Cerebellar nuclear complex (tissue), 1 donor: Measurements from ENCODE around the gene MRPL19.

ENCODE experiments used
- DNase-seq, 2 experiments: peaks; one replicate each; lab custom pipeline; 2025; lab: John Stamatoyannopoulos, UW

Gene MRPL19

DNA sequence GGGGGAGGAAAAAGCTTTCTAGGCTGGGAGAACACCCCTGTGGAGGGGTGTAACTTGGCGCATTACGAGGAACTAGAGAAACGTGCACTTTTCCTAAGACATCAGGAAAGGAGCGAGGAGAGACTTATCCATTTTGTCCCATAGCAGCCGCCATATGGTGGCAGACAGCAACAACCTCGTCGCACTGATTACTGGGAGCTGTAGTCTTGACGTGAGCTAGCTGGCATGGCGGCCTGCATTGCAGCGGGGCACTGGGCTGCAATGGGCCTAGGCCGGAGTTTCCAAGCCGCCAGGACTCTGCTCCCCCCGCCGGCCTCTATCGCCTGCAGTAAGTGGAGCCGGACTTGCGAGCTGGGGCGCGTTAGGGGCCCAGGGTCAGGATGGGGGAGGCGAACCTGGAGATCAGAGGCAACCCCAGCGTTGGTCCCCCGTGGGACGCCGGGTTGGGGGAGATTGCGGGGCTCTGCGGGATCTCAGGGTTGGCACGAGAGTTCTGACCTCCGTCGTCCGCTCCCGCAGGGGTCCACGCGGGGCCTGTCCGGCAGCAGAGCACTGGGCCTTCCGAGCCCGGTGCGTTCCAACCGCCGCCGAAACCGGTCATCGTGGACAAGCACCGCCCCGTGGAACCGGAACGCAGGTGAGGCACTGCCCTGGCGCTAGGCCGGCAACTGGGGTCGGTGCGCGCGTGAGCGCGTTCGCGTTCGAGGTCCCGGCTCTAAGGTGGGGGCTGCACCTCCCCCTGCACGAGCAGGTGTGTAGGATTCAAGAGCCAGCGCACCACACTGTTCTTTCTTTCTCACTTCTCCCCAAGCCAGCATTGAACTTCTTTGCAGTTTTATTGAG, at the start of gene MRPL19:
Gene MRPL19 (plus strand): TSS at position 201 of the 843 bp plus-strand sequence. CDS start 25 bp downstream, at position 226.
- peak in 1 of 2 experiments; percentile 71 for DNase-seq

- DNase-seq, result no peak
Measured at GRCh38 chr2:75596784-75597183, 49.8 kb upstream of the MRPL19 start.

GRCh38 chr2:75597949-75598348, 48.6 kb upstream of the MRPL19 start:
- no peak for DNase-seq

- no peak for DNase-seq
Measured at GRCh38 chr2:75598589-75599155, 47.9 kb upstream of the MRPL19 start.

GRCh38 chr2:75600461-75601011, 46.0 kb upstream of the MRPL19 start:
- no peak for DNase-seq

- DNase-seq, result no peak
Measured at GRCh38 chr2:75602724-75603342, 43.8 kb upstream of the MRPL19 start.

GRCh38 chr2:75603477-75603876, 43.1 kb upstream of the MRPL19 start:
- DNase-seq, result no peak

GRCh38 chr2:75604484-75604883, 42.1 kb upstream of the MRPL19 start:
- no peak for DNase-seq

DNA sequence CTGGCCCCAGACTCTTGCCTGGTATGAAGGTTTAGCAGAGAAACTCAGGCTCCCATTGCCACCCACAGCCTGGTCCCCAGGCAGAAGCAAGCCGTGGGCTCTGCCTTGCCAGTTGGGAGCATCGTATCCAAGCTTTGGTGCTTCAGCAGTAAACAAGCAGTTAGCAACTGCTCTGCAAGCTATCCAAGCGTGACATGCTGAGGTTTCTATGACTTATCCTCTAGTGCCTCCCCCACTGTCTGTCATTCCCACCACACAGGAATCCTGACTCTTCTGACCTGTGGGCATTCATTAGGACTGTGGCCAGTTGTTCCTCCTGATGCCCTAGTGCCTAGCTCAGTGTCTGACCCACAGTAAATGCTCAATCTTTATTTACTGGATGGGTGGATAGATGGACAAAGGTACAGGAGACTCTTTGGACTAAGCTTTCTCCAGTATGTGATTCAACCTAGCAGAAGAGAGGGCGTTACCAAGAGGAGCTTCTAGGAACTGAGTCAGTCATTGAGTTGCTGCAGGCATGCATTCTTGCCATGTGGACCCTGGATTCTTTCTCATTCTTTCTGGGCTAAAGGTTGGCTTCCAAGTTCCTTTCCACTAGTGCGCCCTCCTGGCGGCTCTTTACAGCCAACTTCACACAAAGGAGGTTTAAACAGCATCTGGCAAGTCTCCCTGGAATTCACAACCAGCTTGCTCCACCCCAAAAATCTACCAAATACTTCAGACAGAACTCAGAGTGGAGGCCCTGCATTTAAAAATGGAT, 40.6 kb upstream of the MRPL19 start:
- no peak for DNase-seq

GRCh38 chr2:75606761-75607399, 39.7 kb upstream of the MRPL19 start:
- DNase-seq, result no peak

GRCh38 chr2:75607400-75607798, 39.2 kb upstream of the MRPL19 start:
- DNase-seq, result no peak

DNA sequence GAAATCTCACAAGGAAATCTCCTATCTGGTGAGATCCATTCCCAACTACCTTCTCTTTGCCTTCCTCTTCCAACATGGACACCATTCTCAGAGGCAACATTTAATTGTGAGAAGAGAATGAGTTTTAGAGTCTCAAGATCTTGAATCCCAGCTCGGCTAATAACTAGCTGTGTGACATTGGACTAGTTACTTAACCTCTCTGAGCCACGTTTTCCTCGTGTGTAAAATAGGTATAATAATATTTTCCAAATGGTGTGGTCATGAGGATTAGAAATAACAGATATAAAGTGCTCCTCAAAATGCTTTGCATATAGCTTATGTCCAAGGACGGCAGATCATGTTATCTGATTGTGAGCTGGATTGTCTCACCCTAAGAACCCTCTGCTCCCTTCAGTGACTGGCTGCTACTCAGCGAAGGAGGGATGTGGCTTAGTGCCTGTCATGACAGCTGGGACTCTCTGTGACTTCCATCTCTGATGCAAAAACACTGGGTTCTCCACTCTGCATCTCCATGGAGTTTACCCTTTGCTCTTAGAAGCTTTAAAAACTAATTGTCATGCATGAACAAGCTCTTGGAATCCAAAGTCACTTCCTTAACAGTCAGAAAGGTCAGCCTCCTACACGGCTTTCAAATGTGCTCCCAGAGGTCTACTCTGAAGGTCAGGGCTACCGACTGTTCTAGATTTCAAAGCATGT, 38.4 kb upstream of the MRPL19 start:
- DNase-seq, result no peak

GRCh38 chr2:75608684-75609333, 37.8 kb upstream of the MRPL19 start:
- DNase-seq, result no peak

GRCh38 chr2:75609334-75609689, 37.3 kb upstream of the MRPL19 start:
- DNase-seq, result no peak

- DNase-seq, result no peak
Measured at GRCh38 chr2:75609937-75610508, 36.6 kb upstream of the MRPL19 start.

DNA sequence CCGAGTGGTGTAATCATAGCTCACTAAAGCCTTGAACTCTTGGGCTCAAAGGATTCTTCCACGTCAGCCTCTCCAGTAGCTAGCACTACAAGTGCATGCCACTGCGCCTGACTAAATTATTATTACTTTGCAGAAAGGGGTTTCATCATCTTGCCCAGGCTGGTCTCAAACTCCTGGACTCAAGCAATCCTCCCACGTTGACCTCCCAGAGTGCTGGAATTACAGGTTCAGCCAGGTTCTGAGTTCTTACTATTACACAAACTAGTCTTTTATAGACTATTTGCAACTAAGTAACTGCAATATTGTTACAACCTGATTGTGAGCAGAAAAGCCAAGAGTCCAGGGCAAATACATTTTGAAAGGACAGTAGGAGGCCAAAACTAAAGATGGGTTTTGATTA, 35.9 kb upstream of the MRPL19 start:
- DNase-seq, result no peak

DNA sequence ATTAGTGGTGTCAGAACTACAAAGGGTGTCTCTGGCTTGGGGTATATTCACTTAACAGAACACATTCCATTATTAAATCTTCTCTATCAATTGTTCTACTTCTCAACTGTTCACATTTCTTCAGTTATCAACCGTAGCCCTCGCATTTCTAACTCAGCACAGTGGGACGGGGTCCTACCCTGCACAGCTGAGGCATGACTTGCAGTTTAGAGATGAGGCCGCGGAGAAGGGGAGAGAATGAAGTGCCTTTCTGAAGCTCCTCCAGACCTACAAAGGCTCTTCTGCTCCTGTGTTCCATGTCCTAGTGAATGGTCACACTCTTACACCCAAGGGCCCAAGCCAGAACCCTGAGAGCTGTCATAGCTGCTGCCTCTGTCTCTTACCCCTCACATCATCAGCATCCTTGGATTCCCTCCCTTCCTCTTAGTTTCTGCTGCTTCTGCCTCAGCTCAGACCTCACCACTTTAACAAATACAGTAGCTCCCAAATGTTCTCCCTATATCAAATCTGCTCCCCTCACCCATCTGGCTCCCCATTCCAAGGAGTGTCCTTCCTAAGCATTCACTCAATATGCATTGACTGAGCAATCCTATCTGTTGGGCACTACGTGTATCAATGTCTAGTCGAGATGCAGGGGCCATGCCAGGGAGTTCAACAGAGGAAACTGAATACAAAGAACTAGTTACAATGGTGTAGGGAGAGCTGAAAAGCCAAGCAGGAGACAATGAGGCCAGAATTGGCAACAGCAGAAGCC, 34.3 kb upstream of the MRPL19 start:
- DNase-seq, result no peak

- DNase-seq, result no peak
Measured at GRCh38 chr2:75612862-75613243, 33.7 kb upstream of the MRPL19 start.

DNA sequence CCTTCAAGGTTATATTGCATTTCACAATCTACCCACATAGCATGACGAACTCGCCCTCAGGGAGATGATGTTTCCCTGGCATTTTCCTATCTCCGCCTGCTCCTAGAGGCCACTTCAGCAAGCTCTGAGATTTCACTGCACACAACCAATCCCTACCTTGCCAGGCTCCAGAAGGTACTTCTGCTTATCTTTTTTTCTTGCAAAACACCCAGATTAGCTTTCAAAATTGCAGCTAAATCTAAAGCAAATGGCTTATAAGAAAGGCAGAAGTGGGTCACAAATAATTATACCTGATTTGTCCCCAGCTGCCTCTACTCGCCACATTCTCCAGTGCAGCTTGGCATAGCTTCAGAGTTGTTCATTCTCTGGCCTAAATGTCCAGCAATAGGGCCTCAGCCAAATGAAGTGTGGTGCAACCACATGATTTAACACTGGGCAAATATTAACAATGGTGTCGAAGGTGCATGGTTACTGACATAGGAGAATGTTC, 32.4 kb upstream of the MRPL19 start:
- DNase-seq, result no peak
